ENCODE results near the gene FAM174B.
"Not testable (repeated sequence)": the region's sequence is repeated elsewhere in the genome, so short reads cannot be mapped to it uniquely, and the experiment has no call there.

Gene FAM174B

GRCh38 chr15:92616621-92617548 is 38.7 kb downstream of the FAM174B start:
- no peak for DNase-seq

- DNase-seq, result no peak
Observed at GRCh38 chr15:92614791-92615785, 40.5 kb downstream of the FAM174B start.

DNA sequence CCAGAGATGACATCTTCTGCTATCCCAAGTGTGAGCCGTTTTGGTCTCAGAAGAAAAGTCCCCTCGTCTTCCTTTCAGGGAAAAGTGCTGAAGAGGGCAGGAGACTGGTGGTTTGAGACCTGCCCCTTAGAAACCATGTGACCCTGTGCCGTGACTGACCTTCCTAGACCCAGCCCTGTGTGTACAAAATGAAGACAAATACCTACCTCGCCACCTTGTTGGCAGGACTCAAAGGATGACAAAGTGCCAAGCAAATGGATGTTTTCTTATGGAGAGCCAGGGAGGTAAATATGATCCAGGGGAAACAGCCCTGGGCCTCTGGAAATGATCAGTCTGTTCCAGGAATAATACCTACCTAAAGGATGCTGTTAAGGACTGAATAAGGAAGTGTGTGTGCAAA is 41.3 kb downstream of the FAM174B start:
- DNase-seq, result no peak

GRCh38 chr15:92613841-92614240 is 41.7 kb downstream of the FAM174B start:
- no peak for DNase-seq

DNA sequence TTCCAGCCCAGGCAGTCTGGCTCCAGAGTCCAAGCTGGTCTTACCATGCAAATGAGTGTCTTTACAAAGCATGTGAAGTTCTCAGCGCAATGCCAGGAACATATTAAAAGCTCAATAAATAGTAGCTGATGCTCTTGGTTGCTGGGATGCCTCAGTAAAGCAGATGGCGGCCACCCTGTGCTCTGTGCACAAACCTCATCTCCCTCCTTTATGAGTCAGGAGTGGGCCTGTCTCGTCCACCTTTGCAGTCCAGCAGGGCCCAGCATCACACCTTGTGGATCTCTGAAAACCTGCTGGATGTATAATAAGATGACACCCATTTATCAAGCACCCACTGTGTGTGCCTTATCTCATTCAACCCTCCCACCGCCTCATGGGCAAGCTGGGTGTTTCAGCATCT is 42.7 kb downstream of the FAM174B start:
- no peak for DNase-seq

DNA sequence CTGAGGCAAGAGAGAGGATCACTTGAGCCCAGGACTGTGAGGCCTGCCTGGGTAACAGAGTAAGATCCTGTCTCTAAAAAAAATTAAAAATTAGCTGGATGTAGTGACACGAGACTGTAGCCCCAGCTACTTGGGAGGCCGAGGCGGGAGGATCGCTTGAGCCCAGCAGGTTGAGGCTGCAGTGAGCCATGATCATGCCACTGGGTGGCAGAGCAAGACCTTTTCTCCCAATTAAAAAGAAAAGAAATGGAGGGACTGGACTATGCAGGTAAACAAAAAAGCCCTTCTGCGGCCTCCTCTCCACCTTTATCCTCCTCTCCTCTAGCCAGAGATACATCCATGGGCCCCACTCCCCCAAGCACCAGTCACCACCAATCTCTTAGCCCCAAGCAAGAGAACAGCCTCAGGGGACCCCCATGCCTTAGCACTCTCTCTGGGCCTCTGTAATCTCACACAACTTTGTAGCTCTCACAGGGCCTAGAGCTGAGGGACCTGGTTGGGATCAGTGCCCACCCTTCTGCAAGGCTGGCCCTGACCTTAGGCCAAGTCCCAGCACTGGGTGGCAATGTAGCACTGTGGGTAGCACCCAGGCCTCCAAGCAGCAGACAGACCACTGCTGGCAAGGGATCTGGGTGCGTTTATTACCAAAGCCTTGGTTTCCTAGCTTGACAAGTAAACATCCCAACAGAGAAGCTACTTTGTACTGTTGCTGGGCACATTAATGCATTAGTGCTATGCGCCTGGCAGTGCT is 43.4 kb downstream of the FAM174B start:
- DNase-seq, result no peak

- DNase-seq, result no peak
Observed at GRCh38 chr15:92611150-92611549, 44.4 kb downstream of the FAM174B start.

DNA sequence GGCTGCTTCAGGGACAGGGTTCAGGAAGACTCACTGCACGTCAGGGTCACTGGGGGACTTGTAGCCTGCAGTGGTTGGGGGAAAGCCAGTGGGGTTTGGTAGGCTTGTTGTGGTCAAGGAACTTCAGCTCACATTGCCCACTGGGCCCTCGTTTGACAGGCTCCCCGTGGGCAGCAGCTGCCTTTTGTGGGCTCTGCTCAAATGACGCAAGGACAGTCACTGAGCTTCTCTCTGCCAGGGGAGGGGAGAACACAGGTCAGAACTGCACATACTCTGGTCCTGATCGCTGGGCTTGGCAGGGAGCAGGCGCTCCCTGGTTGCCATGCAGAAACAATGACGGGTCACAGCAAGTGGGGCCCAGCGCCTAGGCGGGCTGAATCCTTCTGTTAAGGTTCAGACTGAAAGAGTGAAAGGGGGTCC is 45.5 kb downstream of the FAM174B start:
- DNase-seq, result no peak

DNA sequence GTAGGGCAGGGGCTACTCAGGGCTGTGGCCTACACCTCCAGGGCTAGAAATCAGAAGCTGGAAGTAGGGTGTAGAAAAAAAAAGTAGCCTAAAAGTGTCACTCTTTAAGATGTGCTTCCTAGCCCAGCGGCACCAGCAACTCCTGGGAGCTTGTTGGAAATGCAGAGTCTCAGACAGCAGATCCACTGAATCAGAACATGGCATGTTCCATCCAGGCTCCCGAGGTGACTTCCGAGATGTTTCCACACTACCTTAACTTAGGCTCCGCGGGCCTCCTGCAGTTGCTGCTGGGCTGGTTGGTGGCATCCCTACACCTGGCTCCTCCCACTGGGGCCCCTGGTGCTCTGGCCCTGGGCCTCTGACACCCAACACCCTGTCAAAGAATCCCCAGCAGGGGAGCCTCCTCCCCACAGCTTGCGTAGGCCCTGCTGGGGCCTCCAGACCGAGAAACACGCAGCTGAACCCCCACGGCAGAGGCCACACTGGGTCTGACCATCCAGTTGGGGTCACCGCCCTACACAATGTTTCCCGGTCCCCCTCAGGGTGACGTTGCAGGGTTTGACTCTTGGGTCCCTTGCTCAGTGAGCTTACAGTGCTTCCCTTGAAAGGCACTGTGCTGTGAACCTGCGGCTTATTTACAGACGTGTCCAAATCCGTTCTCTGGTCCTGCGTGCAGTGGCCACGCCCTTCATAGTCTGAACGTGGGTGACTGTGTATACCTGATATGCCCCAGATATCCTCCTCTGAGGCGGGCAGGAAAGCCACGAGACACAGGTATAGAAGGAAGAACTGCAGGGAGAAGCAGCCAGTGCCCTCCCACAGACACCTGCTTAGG is 46.5 kb downstream of the FAM174B start:
- DNase-seq, result no peak

DNA sequence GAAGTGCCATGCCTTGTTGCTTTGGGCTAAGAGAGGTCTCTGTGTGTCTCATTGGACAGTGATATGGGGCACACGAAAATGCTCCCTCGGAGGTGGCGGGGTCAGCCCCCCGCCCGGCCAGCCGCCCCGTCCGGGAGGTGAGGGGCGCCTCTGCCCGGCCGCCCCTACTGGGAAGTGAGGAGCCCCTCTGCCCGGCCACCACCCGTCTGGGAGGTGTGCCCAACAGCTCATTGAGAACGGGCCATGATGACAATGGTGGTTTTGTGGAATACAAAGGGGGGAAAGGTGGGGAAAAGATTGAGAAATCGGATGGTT is 48.8 kb downstream of the FAM174B start:
- not testable (repeated sequence) for DNase-seq

GRCh38 chr15:92606126-92606835 is 49.3 kb downstream of the FAM174B start:
- DNase-seq, result no peak

DNA sequence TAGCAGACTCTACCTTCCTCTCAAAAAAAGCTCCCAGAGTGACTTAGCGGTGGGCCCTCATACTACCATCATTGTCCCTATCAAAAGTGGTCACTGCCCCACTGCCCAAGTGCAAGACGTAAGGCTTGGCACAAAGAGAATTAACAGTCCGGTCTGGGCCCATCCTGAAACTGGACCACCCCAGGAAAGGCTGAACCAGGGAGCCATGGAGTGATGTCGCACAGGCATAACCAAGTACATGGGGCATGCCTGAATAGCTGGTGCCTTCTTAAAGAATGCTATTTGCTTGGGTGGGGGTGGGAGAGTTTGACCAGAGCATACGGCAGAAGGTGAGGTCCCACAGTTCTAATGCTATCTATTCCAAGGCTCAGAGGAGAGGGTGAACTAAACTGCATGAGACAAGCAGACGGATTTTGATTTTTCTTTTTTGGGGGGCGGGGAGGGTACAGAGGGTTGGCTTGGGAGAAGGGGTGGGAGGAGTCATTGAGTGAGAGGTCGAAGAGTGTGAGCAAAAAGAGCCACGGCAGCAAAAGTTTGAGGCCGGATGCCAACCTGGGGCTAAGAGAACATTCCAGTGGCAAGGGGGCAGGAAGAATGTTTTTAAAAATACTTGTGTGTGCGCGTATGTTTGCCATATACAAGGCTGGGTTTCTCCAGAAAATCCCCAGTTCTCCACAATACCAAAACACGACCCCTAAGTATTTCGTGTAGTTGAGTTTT is 50.2 kb downstream of the FAM174B start:
- DNase-seq, result no peak

- no peak for DNase-seq
Observed at GRCh38 chr15:92603743-92604470, 51.7 kb downstream of the FAM174B start.

GRCh38 chr15:92603278-92603677 is 52.3 kb downstream of the FAM174B start:
- no peak for DNase-seq

GRCh38 chr15:92602267-92602593 is 53.3 kb downstream of the FAM174B start:
- no peak for DNase-seq

- no peak for DNase-seq
Observed at GRCh38 chr15:92601592-92602266, 53.8 kb downstream of the FAM174B start.

DNA sequence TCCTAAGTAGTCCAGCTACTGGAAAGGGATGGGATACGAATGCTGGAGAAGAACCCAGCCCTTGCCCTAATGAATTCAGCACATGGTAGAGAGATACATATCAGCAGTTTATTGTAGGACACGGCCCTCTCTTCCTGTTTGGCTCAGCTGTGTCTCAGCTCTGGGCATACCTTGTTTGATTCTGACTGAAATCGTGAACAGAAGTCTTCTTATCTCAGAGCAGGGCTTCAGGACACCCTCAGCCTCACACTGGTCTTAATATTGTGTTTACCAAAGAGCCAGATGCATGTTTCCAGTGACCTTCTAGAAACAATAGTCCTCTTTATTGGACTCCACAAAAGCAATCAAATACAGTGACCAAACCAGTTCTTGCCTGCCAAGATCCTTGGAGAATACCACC is 54.7 kb downstream of the FAM174B start:
- DNase-seq, result no peak

DNA sequence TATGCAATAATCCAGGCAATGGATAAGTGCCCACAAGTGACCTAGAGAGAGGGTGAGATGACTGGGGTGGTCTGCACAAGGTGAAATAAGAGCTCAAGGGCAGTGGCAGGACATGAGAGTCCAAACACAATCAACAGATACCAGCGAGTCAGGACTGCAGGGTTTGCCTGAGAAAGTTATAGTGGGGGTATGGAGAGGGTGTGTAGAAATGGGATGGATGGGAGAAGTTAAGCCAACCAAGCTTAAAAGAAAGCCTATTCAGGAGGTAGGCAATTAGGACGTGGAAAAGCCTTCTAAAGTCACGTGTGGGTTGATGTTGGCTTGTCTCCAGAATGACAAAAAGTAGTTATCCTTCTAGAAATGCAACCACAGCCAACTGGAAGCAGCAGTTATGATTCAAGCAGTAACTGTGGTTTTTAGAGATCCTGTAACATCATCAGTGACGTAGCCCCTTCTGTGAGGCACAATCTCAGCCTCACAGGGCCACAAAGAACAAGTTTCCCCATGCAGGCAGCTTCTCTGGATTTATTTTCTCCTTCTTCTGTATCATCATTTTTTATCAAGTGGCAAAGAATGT is 56.1 kb downstream of the FAM174B start:
- DNase-seq, result no peak

DNA sequence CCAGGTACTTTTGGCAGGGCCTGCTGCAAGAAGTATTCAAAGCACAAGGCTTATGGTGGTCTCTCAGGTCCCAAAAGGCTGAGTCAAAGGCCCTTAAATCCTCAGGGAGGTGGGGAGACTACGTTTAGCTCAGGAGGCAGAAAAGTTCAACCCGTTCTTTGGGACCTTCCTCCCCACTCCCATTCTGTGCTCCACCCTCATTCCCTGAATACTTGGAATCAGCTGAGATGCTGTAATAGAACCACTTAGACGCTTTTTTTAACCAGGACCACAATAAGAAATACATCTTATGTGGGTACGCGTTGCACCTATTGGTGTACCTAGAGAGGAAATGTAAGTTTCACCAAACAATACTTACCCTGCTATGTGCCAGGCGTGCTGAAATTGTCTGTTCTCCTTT is 58.0 kb downstream of the FAM174B start:
- no peak for DNase-seq

Measured in activated T-cell treated with anti-CD3 and anti-CD28 coated beads, Interleukin-2, amount 50 U/mL, for 1 hour (primary cell).